GM18507 (cell line): Measurements from ENCODE around the gene TNNI3.
"Not testable (repeated sequence)": the region's sequence is repeated elsewhere in the genome, so short reads cannot be mapped to it uniquely, and the experiment has no call there.

ENCODE experiments used
- DNase-seq: peaks from one replicate; pipeline ENCODE4 v3.0.0; 2011; ENCODE audit warnings: low read depth; ENCODE audit not compliant: insufficient read length; ENCODE audit errors: extremely low spot score
- FAIRE-seq: peaks from 2 replicates; lab custom pipeline; 2011; peaks lifted over from hg19 to GRCh38; lab: Jason Lieb, UNC

TNNI3 gene

GRCh38 chr19:55116232-55116858 lies 41.2 kb downstream of the TNNI3 start:
- DNase-seq, result peak; percentile 62
- peak; percentile 86 for FAIRE-seq

- DNase-seq, result no peak
- FAIRE-seq, result no peak
These were observed 42.0 kb downstream of the TNNI3 start for GRCh38 chr19:55115446-55116065.

- DNase-seq (no peak), FAIRE-seq (no peak)
These were observed 42.9 kb downstream of the TNNI3 start for GRCh38 chr19:55114566-55115145.

GRCh38 chr19:55113570-55114039 lies 43.9 kb downstream of the TNNI3 start:
- no peak for DNase-seq
- no peak for FAIRE-seq

GRCh38 chr19:55112777-55113569 lies 44.6 kb downstream of the TNNI3 start:
- no peak for DNase-seq
- no peak for FAIRE-seq

GRCh38 chr19:55112246-55112776 lies 45.2 kb downstream of the TNNI3 start:
- FAIRE-seq, result no peak
- DNase-seq, result no peak

- FAIRE-seq (no peak), DNase-seq (no peak)
These were observed 46.2 kb downstream of the TNNI3 start for GRCh38 chr19:55111238-55111831.

GRCh38 chr19:55109527-55110291 lies 47.8 kb downstream of the TNNI3 start:
- FAIRE-seq (no peak), DNase-seq (no peak)

GRCh38 chr19:55107252-55107651 lies 50.3 kb downstream of the TNNI3 start:
- not testable (repeated sequence) for FAIRE-seq, DNase-seq

- no peak for FAIRE-seq
- no peak for DNase-seq
These were observed 50.9 kb downstream of the TNNI3 start for GRCh38 chr19:55106591-55106990.

GRCh38 chr19:55105237-55105636 lies 52.3 kb downstream of the TNNI3 start:
- no peak for DNase-seq
- no peak for FAIRE-seq

GRCh38 chr19:55103190-55103589 lies 54.3 kb downstream of the TNNI3 start:
- no peak for FAIRE-seq
- no peak for DNase-seq
